ENCODE results near the gene WDR86.

DNA sequence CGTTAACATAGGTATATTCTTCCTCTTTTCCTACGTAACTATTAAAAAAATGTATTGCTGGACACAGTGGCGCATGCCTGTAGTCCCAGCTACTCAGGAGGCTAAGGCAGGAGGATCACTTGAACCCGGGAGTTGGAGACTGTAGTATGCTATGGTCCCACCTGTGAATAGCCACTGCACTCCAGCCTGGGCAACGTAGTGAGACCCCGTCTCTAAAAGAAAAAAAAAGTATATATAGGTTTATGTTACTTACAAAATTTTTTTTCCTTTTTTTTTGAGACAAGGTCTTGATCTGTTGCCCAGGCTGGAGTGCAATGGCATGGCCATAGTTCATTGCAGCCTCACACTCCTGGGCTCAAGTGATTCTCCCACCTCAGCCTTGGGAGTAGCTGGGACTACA lies 62.6 kb downstream of the WDR86 start:
- TF ChIP-seq POLR2AphosphoS5 (IDR thresholded peaks at IDR 0.05; ENCODE audit: borderline replicate concordance, low read depth, low read length) (no peak), EZH2 (IDR thresholded peaks at IDR 0.05) (no peak)

Measured in SK-N-MC (cell line).